ENCODE results near the gene IRF5. TPM values are rescaled to one million over a fixed set of nuclear protein-coding genes. Genes with fewer than 3 reads are reported as not detected.
"Not testable (repeated sequence)": the region's sequence is repeated elsewhere in the genome, so short reads cannot be mapped to it uniquely, and the experiment has no call there.

IRF5 gene
- total RNA-seq, 1 experiment from 2014 or later, result not detected

DNA sequence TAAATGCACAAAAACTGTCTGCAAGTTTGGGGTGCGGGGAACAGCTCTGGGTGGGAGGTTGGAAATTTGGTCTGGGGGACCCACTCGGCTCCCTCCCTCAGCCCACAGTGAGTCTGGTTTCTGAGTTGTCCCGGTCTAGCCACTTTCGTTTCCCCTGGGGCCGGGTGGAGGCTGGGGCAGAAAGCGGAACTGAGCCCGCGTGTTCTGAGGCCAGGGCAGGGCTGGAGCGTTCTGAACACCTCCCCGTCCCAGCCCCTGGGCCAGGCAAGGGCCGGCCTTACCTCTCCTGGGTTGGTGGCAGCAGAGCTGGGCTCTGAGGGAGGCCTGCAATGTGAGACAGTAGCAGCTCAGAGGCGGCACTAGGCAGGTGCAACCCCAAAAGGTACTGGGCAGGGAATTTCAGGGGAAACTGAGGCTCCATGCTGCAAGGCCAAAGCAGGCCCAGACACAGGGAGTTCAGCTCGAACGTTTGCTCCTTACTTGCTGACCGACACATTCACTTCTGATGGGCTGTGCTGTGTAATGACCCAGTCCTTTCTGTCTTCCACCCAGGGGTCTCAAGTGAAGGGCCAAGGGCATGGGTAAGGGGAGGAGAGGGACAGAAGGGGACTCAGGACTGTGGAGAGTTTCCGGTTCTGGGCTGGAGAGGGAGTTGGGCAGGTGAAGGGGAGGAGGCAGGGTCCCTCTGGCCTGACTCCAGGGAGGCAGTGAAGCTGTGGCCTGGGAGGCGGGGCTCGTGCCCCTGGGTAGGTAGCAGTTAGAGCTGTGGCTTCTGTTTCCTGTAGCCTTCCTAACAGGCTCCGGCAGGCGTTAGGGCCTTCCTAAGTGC, 3.0 kb downstream of the IRF5 start:
- TF ChIP-seq, protein P1, sequence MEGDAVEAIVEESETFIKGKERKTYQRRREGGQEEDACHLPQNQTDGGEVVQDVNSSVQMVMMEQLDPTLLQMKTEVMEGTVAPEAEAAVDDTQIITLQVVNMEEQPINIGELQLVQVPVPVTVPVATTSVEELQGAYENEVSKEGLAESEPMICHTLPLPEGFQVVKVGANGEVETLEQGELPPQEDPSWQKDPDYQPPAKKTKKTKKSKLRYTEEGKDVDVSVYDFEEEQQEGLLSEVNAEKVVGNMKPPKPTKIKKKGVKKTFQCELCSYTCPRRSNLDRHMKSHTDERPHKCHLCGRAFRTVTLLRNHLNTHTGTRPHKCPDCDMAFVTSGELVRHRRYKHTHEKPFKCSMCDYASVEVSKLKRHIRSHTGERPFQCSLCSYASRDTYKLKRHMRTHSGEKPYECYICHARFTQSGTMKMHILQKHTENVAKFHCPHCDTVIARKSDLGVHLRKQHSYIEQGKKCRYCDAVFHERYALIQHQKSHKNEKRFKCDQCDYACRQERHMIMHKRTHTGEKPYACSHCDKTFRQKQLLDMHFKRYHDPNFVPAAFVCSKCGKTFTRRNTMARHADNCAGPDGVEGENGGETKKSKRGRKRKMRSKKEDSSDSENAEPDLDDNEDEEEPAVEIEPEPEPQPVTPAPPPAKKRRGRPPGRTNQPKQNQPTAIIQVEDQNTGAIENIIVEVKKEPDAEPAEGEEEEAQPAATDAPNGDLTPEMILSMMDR (conservative IDR thresholded peaks at IDR 0.05; ENCODE audit: low read depth, low read length), result no peak
- TF ChIP-seq EZH2 (IDR thresholded peaks at IDR 0.05; ENCODE audit: borderline replicate concordance, low read depth, low read length, poor library complexity, severe bottlenecking), result no peak
- H3K27me3 ChIP-seq (replicated peaks; ENCODE audit: insufficient read depth, low read depth, low read length, poor library complexity), result peaks cover 38% of the 10 kb centered on the region
- intact Hi-C loops (cut with micrococcal nuclease; ENCODE audit: unreplicated experiment), result no loop called here
- H3K27ac ChIP-seq (ENCODE audit: low read depth, low read length, poor library complexity, severe bottlenecking), result no peak overlapping the region
- ChIA-PET CTCF (no interaction called here), POLR2A (ENCODE audit: low non-redundant PET) (no interaction called here)
- H3K36me3 ChIP-seq (ENCODE audit: insufficient read depth, low read length, poor library complexity, severe bottlenecking), result no peaks in the 10 kb centered on the region
- no peaks in the 10 kb centered on the region for H3K9me3 ChIP-seq (ENCODE audit: low read depth, low read length, poor library complexity, severe bottlenecking)
- H3K4me1 ChIP-seq (ENCODE audit: insufficient read depth, low read length, poor library complexity, severe bottlenecking), result no peaks in the 10 kb centered on the region
- no peak overlapping the region for H3K4me3 ChIP-seq (ENCODE audit: low read depth, low read length, poor library complexity, severe bottlenecking)
- DNase-seq (ENCODE audit: low spot score), result no peak
- BruUV-seq (replicated peaks), result no TSS peak

DNA sequence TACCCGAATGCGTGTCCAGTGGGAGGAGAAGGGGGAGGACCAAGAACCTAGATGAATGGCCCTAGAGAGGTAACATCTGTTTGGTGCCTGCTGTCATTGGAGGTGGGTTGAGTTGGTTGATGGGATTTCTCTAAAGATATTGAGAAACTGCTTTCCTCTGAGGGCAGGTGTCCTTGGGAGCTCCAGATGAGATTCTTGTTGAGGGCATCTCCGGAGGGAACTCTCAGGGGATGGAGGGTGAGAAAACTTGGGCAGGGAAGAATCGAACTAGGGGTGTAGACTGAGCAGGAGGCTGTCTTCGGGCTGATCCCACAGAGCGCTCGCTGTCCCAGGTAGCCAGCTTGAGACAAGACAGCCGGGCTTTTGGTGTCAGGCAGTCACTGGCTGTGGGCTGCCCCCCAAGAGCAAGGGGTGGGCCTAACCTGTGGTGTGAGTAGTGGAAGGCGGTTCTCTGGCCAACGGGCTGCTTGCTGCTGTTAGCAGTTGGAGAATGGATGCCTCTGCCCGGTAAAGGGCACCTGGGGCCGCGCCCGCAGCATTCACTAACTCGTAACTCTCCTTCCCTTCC, 3.7 kb downstream of the IRF5 start:
- CTCF ChIA-PET, result no interaction called here
- DNase-seq (ENCODE audit: low spot score), result no peak
- no peaks in the 10 kb centered on the region for H3K4me1 ChIP-seq (ENCODE audit: insufficient read depth, low read length, poor library complexity, severe bottlenecking)
- TF ChIP-seq EZH2 (IDR thresholded peaks at IDR 0.05; ENCODE audit: borderline replicate concordance, low read depth, low read length, poor library complexity, severe bottlenecking), result no peak
- TF ChIP-seq, protein P1 (conservative IDR thresholded peaks at IDR 0.05; ENCODE audit: low read depth, low read length), result no peak
- H3K36me3 ChIP-seq (ENCODE audit: insufficient read depth, low read length, poor library complexity, severe bottlenecking), result no peaks in the 10 kb centered on the region
- BruUV-seq (replicated peaks), result no TSS peak
- H3K27ac ChIP-seq (ENCODE audit: low read depth, low read length, poor library complexity, severe bottlenecking), result no peak overlapping the region
- peaks cover 31% of the 10 kb centered on the region for H3K27me3 ChIP-seq (replicated peaks; ENCODE audit: insufficient read depth, low read depth, low read length, poor library complexity)
- POLR2A ChIA-PET (ENCODE audit: low non-redundant PET), result no interaction called here
- H3K4me3 ChIP-seq (ENCODE audit: low read depth, low read length, poor library complexity, severe bottlenecking), result no peak overlapping the region
- intact Hi-C loops (cut with micrococcal nuclease; ENCODE audit: unreplicated experiment), result no loop called here
- no peaks in the 10 kb centered on the region for H3K9me3 ChIP-seq (ENCODE audit: low read depth, low read length, poor library complexity, severe bottlenecking)

DNA sequence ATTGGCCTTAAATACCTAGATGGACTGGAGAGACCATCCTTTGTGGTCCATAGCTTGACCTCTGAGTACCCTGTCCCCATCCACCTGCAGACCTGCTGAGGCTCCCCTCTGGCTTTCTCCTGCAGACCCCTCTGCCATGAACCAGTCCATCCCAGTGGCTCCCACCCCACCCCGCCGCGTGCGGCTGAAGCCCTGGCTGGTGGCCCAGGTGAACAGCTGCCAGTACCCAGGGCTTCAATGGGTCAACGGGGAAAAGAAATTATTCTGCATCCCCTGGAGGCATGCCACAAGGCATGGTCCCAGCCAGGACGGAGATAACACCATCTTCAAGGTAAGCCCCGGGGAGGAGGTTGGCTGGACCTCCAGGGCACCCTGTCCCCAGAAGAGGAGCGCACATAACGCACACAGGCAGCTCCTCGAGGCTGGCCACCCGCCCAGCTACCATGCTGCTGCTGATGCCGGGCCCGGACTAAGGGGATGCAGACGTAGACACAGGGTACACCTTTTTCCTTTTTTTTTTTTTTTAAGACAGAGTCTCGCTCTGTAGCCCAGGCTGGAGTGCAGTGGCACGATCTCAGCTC, 4.3 kb downstream of the IRF5 start:
- no peak for TF ChIP-seq EZH2 (IDR thresholded peaks at IDR 0.05; ENCODE audit: borderline replicate concordance, low read depth, low read length, poor library complexity, severe bottlenecking)
- TF ChIP-seq, protein P1 (conservative IDR thresholded peaks at IDR 0.05; ENCODE audit: low read depth, low read length), result no peak
- H3K4me1 ChIP-seq (ENCODE audit: insufficient read depth, low read length, poor library complexity, severe bottlenecking), result no peaks in the 10 kb centered on the region
- H3K4me3 ChIP-seq (ENCODE audit: low read depth, low read length, poor library complexity, severe bottlenecking), result no peak overlapping the region
- H3K27ac ChIP-seq (ENCODE audit: low read depth, low read length, poor library complexity, severe bottlenecking), result no peak overlapping the region
- H3K36me3 ChIP-seq (ENCODE audit: insufficient read depth, low read length, poor library complexity, severe bottlenecking), result no peaks in the 10 kb centered on the region
- CTCF ChIA-PET, result no interaction called here
- BruUV-seq (replicated peaks), result no TSS peak
- POLR2A ChIA-PET (ENCODE audit: low non-redundant PET), result no interaction called here
- H3K27me3 ChIP-seq (replicated peaks; ENCODE audit: insufficient read depth, low read depth, low read length, poor library complexity), result peaks cover 25% of the 10 kb centered on the region
- H3K9me3 ChIP-seq (ENCODE audit: low read depth, low read length, poor library complexity, severe bottlenecking), result no peaks in the 10 kb centered on the region
- DNase-seq (ENCODE audit: low spot score), result no peak
- intact Hi-C loops (cut with micrococcal nuclease; ENCODE audit: unreplicated experiment), result no loop called here

DNA sequence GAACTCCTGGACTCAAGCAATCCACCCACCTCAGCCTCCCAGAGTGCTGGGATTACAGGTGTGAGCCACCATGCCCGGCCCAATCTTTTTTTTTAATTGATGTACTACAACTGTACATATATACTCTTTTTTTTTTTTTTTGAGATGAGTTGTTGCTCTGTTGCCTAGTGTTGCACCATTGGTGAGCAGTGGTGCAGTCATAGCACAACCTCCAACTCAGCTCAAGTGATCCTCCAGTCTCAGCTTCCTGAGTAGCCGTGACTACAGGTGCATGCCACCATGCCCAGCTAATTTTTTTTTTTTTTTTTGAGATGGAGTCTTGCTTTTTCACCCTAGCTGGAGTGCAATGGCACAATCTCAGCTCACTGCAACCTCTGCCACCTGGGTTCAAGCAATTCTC, 5.5 kb downstream of the IRF5 start:
- DNase-seq (ENCODE audit: low spot score); H3K36me3 ChIP-seq (ENCODE audit: insufficient read depth, low read length, poor library complexity, severe bottlenecking); H3K9me3 ChIP-seq (ENCODE audit: low read depth, low read length, poor library complexity, severe bottlenecking); POLR2A ChIA-PET (ENCODE audit: low non-redundant PET); H3K4me1 ChIP-seq (ENCODE audit: insufficient read depth, low read length, poor library complexity, severe bottlenecking); CTCF ChIA-PET; BruUV-seq (replicated peaks); H3K4me3 ChIP-seq (ENCODE audit: low read depth, low read length, poor library complexity, severe bottlenecking); H3K27ac ChIP-seq (ENCODE audit: low read depth, low read length, poor library complexity, severe bottlenecking); intact Hi-C loops (cut with micrococcal nuclease; ENCODE audit: unreplicated experiment): not testable (repeated sequence)
- H3K27me3 ChIP-seq (replicated peaks; ENCODE audit: insufficient read depth, low read depth, low read length, poor library complexity), result peaks cover 13% of the 10 kb centered on the region
